HG02938 (cell line): ENCODE data around the gene GCDH.
A peak's percentile ranks its signal among the peaks of the same experiment; 100 is the strongest.
"Not testable (repeated sequence)": the region's sequence is repeated elsewhere in the genome, so short reads cannot be mapped to it uniquely, and the experiment has no call there.

Source experiments
- ATAC-seq: cut with Tn5 transposase; IDR thresholded peaks from one replicate; pipeline ENCODE4 v1.9.1; 2021; ENCODE audit warnings: mild to moderate bottlenecking, moderate library complexity; ENCODE audit not compliant: unreplicated experiment

Gene GCDH

GRCh38 chr19:12890787-12891552, at the start of gene GCDH:
TSS of gene GCDH (plus strand) at chr19:12891160. CDS start at chr19:12891305, 145 bp downstream.
- ATAC-seq = peak; percentile 90

DNA sequence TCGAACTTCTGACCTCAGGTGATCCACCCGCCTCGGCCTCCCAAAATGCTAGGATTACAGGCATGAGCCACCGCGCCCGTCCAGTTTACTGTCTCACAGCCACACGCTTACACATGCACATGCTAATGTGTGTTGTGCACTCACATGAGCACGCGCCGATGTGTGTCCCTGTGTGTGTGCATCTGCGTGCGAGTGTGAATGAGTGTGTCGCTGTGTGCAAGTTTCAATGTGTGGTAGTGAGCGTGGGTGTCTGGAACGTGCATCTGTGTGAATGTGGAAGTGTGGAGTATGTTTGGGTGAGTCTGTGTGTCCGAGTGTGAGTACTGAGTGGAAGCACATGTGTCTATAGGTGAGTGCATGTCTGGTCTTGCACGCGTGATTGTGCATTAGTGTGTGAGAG, 48.4 kb upstream of the GCDH start:
- ATAC-seq = no peak

GRCh38 chr19:12843328-12843727, 47.6 kb upstream of the GCDH start:
- ATAC-seq = no peak

DNA sequence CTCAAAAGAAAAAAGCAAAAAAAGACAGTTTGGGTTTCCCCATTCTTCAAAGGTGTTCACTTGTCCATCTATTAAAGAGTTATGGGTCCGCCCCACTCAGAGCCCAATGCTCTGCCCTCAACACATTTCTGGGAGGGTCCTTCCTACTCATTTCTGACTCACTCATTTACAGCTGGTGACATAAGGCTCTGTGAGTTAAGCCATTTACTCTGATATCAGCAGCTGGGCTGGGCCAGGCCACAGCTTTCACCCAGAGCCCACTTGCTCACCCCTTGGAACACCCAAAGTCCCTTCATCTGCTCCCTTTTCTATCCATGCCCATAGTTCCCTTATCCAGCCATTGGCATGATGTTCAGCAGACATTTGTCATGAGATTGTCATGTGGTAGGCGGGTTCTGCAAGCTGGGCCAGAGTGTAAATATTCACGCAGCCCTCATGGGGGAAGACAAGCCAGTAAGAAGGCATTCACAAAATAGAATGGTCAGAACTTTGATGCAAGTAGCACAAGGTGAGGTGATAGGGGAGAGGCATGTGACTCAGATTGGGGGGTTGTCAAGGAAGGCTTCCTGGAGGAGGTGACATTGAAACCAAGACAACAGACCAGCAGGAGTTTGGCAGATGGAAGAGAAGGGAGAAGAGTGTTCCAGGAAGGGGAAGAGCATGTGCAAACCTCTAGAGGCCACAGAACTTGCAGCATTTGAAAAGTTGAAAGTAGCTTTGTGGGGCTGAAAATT, 46.8 kb upstream of the GCDH start:
- ATAC-seq = no peak

DNA sequence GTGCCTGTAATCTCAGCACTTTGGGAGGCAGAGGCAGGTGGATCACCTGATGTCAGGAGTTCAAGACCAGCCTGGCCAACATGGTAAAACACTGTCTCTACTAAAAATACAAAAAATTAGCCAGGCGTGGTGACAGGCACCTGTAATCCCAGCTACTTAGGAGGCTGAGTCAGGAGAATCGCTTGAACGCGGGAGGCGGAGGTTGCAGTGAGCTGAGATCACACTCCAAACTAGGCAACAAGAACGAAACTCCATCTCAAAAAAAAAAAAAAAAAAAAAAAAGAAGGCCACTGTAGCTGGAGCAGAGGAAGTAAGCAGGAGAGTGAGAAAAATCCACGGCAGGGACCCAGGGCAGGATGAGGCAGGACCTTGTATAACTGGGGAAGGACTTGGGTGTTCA, 44.3 kb upstream of the GCDH start:
- ATAC-seq = not testable (repeated sequence)

DNA sequence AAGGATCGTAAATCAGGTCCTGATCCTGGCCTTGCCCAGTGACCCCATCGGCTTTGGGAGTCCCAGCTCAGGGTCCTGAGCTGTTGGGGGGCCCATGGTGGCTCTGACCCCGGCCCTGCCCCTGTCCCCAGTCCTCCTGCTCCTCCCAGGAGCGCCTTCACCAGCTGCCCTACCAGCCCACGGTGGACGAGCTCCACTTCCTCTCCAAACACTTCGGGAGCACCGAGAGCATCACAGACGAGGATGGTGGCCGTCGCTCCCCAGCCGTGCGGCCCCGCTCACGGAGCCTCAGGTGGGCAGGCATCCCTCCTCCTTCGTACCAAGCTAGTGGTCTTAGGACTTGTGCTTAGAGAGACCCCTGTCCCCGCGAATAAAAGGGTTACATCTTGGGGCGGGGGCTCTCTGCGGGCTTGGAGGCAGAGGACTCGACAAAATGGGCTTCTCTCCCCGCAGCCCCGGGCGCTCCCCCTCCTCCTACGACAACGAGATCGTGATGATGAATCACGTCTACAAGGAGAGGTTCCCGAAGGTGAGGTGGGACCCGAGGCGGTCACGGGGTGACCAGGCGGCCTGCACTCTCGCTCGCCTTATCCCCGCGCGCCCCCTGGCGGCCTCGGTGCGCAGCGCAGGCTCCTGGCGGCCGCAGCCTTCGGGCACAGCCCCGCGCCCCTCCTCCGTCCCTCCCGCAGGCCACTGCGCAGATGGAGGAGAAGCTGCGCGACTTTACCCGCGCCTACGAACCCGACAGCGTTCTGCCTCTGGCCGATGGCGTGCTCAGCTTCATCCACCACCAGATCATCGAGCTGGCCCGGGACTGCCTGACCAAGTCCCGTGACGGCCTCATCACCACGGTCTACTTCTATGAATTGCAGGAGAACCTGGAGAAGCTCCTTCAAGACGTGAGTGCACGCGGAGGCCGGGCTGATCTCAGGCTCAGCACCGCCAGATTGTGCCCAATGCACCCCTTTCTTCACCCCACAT, 43.5 kb upstream of the GCDH start:
- ATAC-seq = no peak

GRCh38 chr19:12856653-12857052, 34.3 kb upstream of the GCDH start:
- ATAC-seq = no peak

GRCh38 chr19:12858041-12858928, 32.7 kb upstream of the GCDH start:
- no peak for ATAC-seq

GRCh38 chr19:12859546-12859945, 31.4 kb upstream of the GCDH start:
- no peak for ATAC-seq

- ATAC-seq = no peak
Observed at GRCh38 chr19:12864143-12864542, 26.8 kb upstream of the GCDH start.

- ATAC-seq = no peak
Observed at GRCh38 chr19:12864721-12865715, 25.9 kb upstream of the GCDH start.

DNA sequence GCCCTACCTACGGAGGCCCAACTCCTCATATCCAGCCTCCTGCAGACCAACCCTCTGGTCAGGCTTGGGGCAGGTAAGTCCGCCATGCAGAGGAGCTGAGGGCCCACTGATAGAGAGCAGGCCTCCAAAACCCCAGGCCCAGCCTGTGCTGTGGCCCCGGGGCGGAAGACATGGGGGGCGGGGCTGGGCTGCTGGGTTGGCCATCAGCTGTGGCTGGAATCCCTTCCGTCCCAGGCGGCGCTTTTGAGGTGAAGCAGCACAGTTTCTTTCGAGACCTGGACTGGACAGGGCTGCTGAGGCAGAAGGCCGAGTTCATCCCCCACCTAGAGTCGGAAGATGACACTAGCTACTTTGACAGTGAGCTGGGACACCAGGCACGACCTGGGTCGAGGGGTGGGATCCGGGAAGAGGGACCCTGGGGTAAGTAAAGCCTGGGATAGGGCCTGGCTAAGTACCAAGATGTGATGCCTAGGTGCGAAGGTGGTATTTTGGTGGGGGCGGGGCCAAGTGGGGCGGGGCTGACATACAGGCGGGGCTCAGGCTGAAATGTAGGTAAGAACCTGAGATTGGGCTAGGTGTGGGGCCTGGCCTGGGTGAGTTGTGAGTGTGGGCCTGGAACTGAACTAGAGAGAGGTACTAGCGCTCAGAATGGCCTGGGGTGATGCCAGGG, 25.1 kb upstream of the GCDH start:
- no peak for ATAC-seq

GRCh38 chr19:12866416-12867119, 24.4 kb upstream of the GCDH start:
- ATAC-seq = no peak

DNA sequence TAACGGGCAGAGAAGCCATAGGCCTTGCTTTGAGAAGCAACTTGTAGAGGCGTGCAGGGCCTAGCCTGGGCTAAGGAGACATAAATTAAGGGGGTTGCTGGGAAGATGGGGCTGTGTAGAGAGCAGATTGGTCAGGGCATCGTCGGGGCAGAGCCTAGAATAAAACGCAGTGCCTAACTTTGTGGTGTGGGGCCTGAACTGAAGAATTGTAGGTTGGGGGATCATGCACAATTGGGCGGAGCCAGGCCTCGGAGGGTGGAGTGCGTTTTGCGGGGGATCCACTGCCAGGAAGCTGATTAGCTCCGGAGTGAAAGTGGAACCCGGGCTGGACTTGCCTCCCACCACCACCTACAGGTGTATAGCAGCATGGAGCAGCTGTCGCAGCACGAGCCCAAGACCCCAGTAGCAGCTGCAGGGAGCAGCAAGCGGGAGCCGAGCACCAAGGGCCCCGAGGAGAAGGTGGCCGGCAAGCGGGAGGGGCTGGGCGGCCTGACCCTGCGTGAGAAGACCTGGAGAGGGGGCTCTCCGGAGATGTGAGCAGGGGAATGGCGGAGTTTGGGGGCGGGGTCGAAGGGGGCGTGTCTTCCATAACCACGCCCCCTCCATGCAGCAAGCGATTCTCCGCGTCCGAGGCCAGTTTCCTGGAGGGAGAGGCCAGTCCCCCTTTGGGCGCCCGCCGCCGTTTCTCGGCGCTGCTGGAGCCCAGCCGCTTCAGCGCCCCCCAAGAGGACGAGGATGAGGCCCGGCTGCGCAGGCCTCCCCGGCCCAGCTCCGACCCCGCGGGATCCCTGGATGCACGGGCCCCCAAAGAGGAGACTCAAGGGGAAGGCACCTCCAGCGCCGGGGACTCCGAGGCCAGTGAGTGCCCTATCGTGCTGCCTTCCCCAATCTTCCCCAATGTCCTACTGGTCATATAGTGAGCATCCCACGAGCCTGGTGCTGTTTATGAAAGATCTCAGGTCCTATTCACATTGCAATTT, 23.6 kb upstream of the GCDH start:
- no peak for ATAC-seq

DNA sequence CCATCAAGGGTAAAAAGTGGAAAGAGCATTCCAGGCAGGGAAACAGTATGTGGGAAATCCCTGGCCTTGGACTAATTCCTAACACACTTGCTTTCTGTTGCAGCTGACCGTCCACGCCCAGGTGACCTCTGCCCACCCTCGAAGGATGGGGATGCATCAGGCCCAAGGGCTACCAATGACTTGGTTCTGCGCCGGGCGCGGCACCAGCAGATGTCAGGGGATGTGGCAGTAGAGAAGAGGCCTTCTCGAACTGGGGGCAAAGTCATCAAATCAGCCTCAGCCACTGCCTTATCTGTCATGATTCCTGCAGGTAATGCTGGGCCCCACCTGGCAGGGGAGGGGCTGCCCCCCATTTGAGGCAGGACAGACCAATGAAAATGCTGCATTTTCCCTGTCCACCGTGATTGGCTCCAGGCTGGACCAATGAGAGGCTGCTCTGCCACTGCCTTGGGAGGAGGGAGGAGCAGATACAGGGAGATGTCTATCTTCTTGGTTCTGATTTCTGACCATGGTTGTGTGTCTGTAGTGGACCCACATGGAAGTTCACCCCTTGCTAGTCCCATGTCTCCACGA, 22.3 kb upstream of the GCDH start:
- ATAC-seq = no peak

DNA sequence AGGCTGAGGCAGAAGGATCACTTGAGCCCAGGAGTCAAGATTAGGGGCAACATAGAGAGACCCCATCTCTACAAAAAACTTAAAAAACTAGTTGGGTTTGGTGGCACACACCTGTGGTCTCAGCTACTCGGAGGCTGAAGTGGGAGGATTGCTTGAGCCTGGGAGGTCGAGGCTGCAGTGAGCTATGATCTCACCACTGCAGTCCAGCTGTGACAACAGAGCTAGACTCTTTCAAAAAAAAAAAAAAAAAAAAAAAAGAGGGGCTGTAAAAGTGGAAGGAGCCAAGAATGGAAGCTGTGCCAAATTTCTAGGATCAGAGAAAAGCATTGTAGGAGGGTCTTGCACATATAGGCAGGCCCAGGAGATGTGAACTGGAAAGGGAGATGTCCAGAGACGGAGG, 19.3 kb upstream of the GCDH start:
- ATAC-seq = no peak
